Omental fat pad (tissue), 4 donors: ENCODE data around the gene CREB5. TPM values are rescaled to one million over a fixed set of nuclear protein-coding genes. Genes with fewer than 3 reads are reported as not detected.
"Not testable (repeated sequence)": the region's sequence is repeated elsewhere in the genome, so short reads cannot be mapped to it uniquely, and the experiment has no call there.

Experiments
- ATAC-seq: fragments of 150-250 bp; one replicate; pipeline ENCODE4 v1.9.1; 2016; ENCODE audit warnings: mild to moderate bottlenecking, moderate library complexity; ENCODE audit not compliant: low FRiP score
- DNase-seq: peaks from one replicate; pipeline ENCODE4 v3.0.0-alpha.2; 2019; ENCODE audit warnings: low spot score
- total RNA-seq, 4 donors: library from RNA; depleted of rRNA; stranded (reverse); fragments of >200 nt; gene quantifications; one replicate each; pipeline ENCODE4 v1.1.0, GENCODE V29; 2016
- TF ChIP-seq, protein P1 (sequence below), 3 donors: fragments of 450-650 bp; IDR thresholded peaks; one replicate each; pipeline ENCODE4 v1.5.1; 2016 to 2017; ENCODE audit warnings: antibody characterized with exemption in 3 of 3, mild to moderate bottlenecking in 3 of 3, moderate library complexity in 2 of 3

Gene CREB5
- total RNA-seq, 4 donors from 2014 or later = 27.9 to 87.0 (median 42.9) TPM

- TF ChIP-seq, protein P1, sequence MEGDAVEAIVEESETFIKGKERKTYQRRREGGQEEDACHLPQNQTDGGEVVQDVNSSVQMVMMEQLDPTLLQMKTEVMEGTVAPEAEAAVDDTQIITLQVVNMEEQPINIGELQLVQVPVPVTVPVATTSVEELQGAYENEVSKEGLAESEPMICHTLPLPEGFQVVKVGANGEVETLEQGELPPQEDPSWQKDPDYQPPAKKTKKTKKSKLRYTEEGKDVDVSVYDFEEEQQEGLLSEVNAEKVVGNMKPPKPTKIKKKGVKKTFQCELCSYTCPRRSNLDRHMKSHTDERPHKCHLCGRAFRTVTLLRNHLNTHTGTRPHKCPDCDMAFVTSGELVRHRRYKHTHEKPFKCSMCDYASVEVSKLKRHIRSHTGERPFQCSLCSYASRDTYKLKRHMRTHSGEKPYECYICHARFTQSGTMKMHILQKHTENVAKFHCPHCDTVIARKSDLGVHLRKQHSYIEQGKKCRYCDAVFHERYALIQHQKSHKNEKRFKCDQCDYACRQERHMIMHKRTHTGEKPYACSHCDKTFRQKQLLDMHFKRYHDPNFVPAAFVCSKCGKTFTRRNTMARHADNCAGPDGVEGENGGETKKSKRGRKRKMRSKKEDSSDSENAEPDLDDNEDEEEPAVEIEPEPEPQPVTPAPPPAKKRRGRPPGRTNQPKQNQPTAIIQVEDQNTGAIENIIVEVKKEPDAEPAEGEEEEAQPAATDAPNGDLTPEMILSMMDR (IDR thresholded peaks at IDR 0.05) = no peak
- DNase-seq = no peak
- no peak for ATAC-seq
These were observed 134.8 kb downstream of the CREB5 start for GRCh38 chr7:28547115-28547514.

- DNase-seq = no peak
- no peak for ATAC-seq
- TF ChIP-seq, protein P1 (IDR thresholded peaks at IDR 0.05) = no peak
These were observed 136.1 kb downstream of the CREB5 start for GRCh38 chr7:28548416-28548815.

DNA sequence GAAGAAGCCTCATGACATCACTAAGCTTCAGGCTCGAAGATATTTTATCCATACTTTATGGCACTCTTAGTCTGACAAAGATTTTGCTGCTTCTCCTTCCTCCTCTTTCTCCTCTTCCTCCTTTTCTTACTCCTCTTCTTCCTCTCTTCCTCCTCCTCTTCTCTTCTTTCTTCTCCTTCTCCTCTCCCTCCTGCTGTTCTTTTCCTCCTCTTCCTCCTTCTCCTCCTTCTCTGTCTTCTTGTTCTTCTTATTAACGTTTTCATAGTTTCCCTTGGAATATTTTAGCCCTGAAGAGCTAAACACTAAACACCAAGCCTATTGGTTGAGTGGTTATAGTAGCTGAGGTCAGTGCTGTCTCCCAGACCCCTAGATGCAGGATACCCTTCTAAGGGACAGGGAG, 137.7 kb downstream of the CREB5 start:
- ATAC-seq = no peak
- TF ChIP-seq, protein P1 (IDR thresholded peaks at IDR 0.05) = no peak
- no peak for DNase-seq

- TF ChIP-seq, protein P1 (IDR thresholded peaks at IDR 0.05) = no peak
- DNase-seq (no peak), ATAC-seq (no peak)
These were observed 138.4 kb downstream of the CREB5 start for GRCh38 chr7:28550580-28551186.

GRCh38 chr7:28551331-28551730, 139.0 kb downstream of the CREB5 start:
- DNase-seq (no peak), ATAC-seq (peak; percentile 27)
- TF ChIP-seq, protein P1 (IDR thresholded peaks at IDR 0.05) = no peak

DNA sequence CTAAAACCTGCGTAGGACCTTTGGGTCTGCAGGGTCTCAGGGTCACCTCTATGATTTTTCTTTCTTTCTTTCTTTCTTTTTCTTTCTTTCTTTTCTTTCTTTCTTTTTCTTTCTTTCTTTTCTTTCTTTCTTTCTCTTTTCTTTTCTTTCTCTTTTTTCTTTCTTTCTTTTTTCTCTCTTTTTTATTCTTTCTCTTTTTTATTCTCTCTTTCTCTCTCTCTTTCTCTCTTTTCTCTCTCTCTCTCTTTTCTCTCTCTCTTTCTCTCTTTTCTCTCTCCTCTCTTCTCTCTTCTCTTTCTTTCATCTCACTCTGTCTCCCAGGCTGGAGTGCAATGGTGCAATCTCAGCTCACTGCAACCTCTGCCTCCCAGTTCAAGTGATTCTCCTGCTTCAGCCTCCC, 139.4 kb downstream of the CREB5 start:
- DNase-seq, ATAC-seq: not testable (repeated sequence)

- TF ChIP-seq, protein P1 (IDR thresholded peaks at IDR 0.05) = no peak
- DNase-seq (no peak), ATAC-seq (no peak)
These were observed 142.6 kb downstream of the CREB5 start for GRCh38 chr7:28554802-28555471.
